ENCODE results near the gene GFY. TPM values are rescaled to one million over a fixed set of nuclear protein-coding genes. Genes with fewer than 3 reads are reported as not detected.
A peak's percentile ranks its signal among the peaks of the same experiment; 100 is the strongest.

Gene GFY
- total RNA-seq, 2 donors from 2014 or later: 0.18 TPM; not detected in 1

GRCh38 chr19:49450405-49450804, 25.2 kb downstream of the GFY start:
- peaks cover 31% of the 10 kb centered on the region for H3K36me3 ChIP-seq (ENCODE audit: control insufficient read depth, insufficient read depth, low read length)
- no peaks in the 10 kb centered on the region for H3K27me3 Mint-ChIP-seq (ENCODE audit: insufficient read depth)
- WGBS, 2 experiments (ENCODE audit: insufficient coverage in 1 of 2, insufficient read length in 1 of 2): 87 to 91% methylated on average over 7 of the region's 7 CpGs
- H3K27ac Mint-ChIP-seq: peak overlapping the region; percentile 99
- H3K4me3 Mint-ChIP-seq: peak overlapping the region; percentile 86
- peaks cover 1% of the 10 kb centered on the region for H3K9me3 Mint-ChIP-seq
- peaks cover 9% of the 10 kb centered on the region for H3K4me1 Mint-ChIP-seq
- H3K9ac ChIP-seq (ENCODE audit: extremely low read depth, low read length, poor library complexity, severe bottlenecking): no peak overlapping the region
- H3K4me1 ChIP-seq (ENCODE audit: control insufficient read depth, insufficient read depth, low read length): no peaks in the 10 kb centered on the region
- no peak for TF ChIP-seq CTCF (conservative IDR thresholded peaks at IDR 0.05)
- no peak overlapping the region for H3K27ac ChIP-seq (ENCODE audit: low read depth, low read length)
- DNase-seq: no peak
- H3K27me3 ChIP-seq (ENCODE audit: control insufficient read depth, insufficient read depth, low read length, poor library complexity, severe bottlenecking): no peaks in the 10 kb centered on the region
- H3K9me3 ChIP-seq (ENCODE audit: control insufficient read depth, low read length): no peaks in the 10 kb centered on the region
- H3K36me3 Mint-ChIP-seq (ENCODE audit: low read depth): peaks cover 47% of the 10 kb centered on the region
- H3K4me3 ChIP-seq (ENCODE audit: low read length): peak overlapping the region; percentile 84

- H3K4me1 Mint-ChIP-seq: peaks cover 9% of the 10 kb centered on the region
- H3K36me3 Mint-ChIP-seq (ENCODE audit: low read depth): peaks cover 50% of the 10 kb centered on the region
- no peaks in the 10 kb centered on the region for H3K27me3 ChIP-seq (ENCODE audit: control insufficient read depth, insufficient read depth, low read length, poor library complexity, severe bottlenecking)
- H3K9me3 ChIP-seq (ENCODE audit: control insufficient read depth, low read length): no peaks in the 10 kb centered on the region
- H3K27me3 Mint-ChIP-seq (ENCODE audit: insufficient read depth): no peaks in the 10 kb centered on the region
- H3K4me1 ChIP-seq (ENCODE audit: control insufficient read depth, insufficient read depth, low read length): no peaks in the 10 kb centered on the region
- H3K9me3 Mint-ChIP-seq: peaks cover 1% of the 10 kb centered on the region
- H3K4me3 ChIP-seq (ENCODE audit: low read length): peak within 1 kb of the TSS; percentile 84
- peak; percentile 99 for DNase-seq
- WGBS, 2 experiments (ENCODE audit: insufficient coverage in 1 of 2, insufficient read length in 1 of 2): 1% methylated on average over 30 to 42 of the region's 42 CpGs
- peak within 1 kb of the TSS; percentile 100 for H3K27ac Mint-ChIP-seq
- TF ChIP-seq CTCF (conservative IDR thresholded peaks at IDR 0.05): peak; percentile 52
- peak within 1 kb of the TSS; percentile 94 for H3K27ac ChIP-seq (ENCODE audit: low read depth, low read length)
- peak within 1 kb of the TSS; percentile 88 for H3K4me3 Mint-ChIP-seq
- H3K36me3 ChIP-seq (ENCODE audit: control insufficient read depth, insufficient read depth, low read length): peaks cover 31% of the 10 kb centered on the region
- H3K9ac ChIP-seq (ENCODE audit: extremely low read depth, low read length, poor library complexity, severe bottlenecking): peak within 1 kb of the TSS; percentile 84
Observed at GRCh38 chr19:49451430-49452181, 26.4 kb downstream of the GFY start, which contains the start of gene PIH1D1. PIH1D1 (minus strand) TSS chr19:49451814; CDS start chr19:49451574, 240 bp downstream.

GRCh38 chr19:49453013-49453756, 28.0 kb downstream of the GFY start, which contains the start of gene ALDH16A1:
ALDH16A1 (plus strand) TSS chr19:49453225; CDS start chr19:49453332, 107 bp downstream.
- H3K9me3 ChIP-seq (ENCODE audit: control insufficient read depth, low read length): no peaks in the 10 kb centered on the region
- TF ChIP-seq CTCF (conservative IDR thresholded peaks at IDR 0.05): no peak
- peak within 1 kb of the TSS; percentile 84 for H3K9ac ChIP-seq (ENCODE audit: extremely low read depth, low read length, poor library complexity, severe bottlenecking)
- H3K36me3 Mint-ChIP-seq (ENCODE audit: low read depth): peaks cover 39% of the 10 kb centered on the region
- peak; percentile 99 for DNase-seq
- H3K27me3 ChIP-seq (ENCODE audit: control insufficient read depth, insufficient read depth, low read length, poor library complexity, severe bottlenecking): no peaks in the 10 kb centered on the region
- no peaks in the 10 kb centered on the region for H3K27me3 Mint-ChIP-seq (ENCODE audit: insufficient read depth)
- H3K9me3 Mint-ChIP-seq: peaks cover 1% of the 10 kb centered on the region
- H3K4me3 ChIP-seq (ENCODE audit: low read length): peak within 1 kb of the TSS; percentile 84
- peaks cover 22% of the 10 kb centered on the region for H3K36me3 ChIP-seq (ENCODE audit: control insufficient read depth, insufficient read depth, low read length)
- peak within 1 kb of the TSS; percentile 94 for H3K27ac ChIP-seq (ENCODE audit: low read depth, low read length)
- H3K4me3 Mint-ChIP-seq: peak within 1 kb of the TSS; percentile 88
- peak within 1 kb of the TSS; percentile 100 for H3K27ac Mint-ChIP-seq
- peaks cover 9% of the 10 kb centered on the region for H3K4me1 Mint-ChIP-seq
- WGBS, 2 experiments (ENCODE audit: insufficient coverage in 1 of 2, insufficient read length in 1 of 2): 0% methylated on average over 33 to 66 of the region's 66 CpGs
- H3K4me1 ChIP-seq (ENCODE audit: control insufficient read depth, insufficient read depth, low read length): no peaks in the 10 kb centered on the region
